Stimulated activated CD8-positive, alpha-beta memory T cell treated with anti-CD3 and anti-CD28 coated beads, Interleukin-4, amount 100 ng/mL, for 1 hour (primary cell): Measurements from ENCODE around the gene HAUS5.
"Not testable (repeated sequence)": the region's sequence is repeated elsewhere in the genome, so short reads cannot be mapped to it uniquely, and the experiment has no call there.

Experiments
- DNase-seq, 2 donors: peaks; one replicate each; pipeline ENCODE4 v3.0.0-alpha.2; 2020; ENCODE audit warnings: low read depth in 2 of 2, low spot score in 1 of 2

Gene HAUS5

GRCh38 chr19:35612559-35613321, at the start of gene HAUS5:
Gene HAUS5, plus strand, starts transcription at chr19:35612735. Its CDS starts 60 bp downstream, at chr19:35612795.
- peak; percentile 90 for DNase-seq

GRCh38 chr19:35562776-35563175, 49.8 kb upstream of the HAUS5 start:
- no peak for DNase-seq

- DNase-seq = no peak
Measured at GRCh38 chr19:35563207-35563829, 49.2 kb upstream of the HAUS5 start, which contains the start of gene ATP4A. Gene ATP4A, minus strand, starts transcription at chr19:35563658. Its CDS starts 29 bp downstream, at chr19:35563629.

GRCh38 chr19:35565016-35565856, 47.3 kb upstream of the HAUS5 start:
- no peak for DNase-seq

GRCh38 chr19:35566738-35567137, 45.8 kb upstream of the HAUS5 start:
- DNase-seq = no peak

GRCh38 chr19:35569281-35569781, 43.2 kb upstream of the HAUS5 start:
- DNase-seq = no peak

- DNase-seq = no peak
Measured at GRCh38 chr19:35571406-35571965, 41.0 kb upstream of the HAUS5 start.

- DNase-seq = no peak
Measured at GRCh38 chr19:35577918-35578317, 34.6 kb upstream of the HAUS5 start.

- DNase-seq = no peak
Measured at GRCh38 chr19:35578707-35579106, 33.8 kb upstream of the HAUS5 start.

- DNase-seq = no peak
Measured at GRCh38 chr19:35582760-35583159, 29.8 kb upstream of the HAUS5 start.

GRCh38 chr19:35585848-35586247, 26.7 kb upstream of the HAUS5 start, which contains the start of gene PMIS2:
Gene PMIS2, plus strand, starts transcription at chr19:35586173. Its CDS starts 87 bp downstream, at chr19:35586260.
- no peak for DNase-seq

- DNase-seq = no peak
Measured at GRCh38 chr19:35587321-35587720, 25.2 kb upstream of the HAUS5 start.

- no peak for DNase-seq
Measured at GRCh38 chr19:35590875-35591274, 21.7 kb upstream of the HAUS5 start.

GRCh38 chr19:35592226-35592625, 20.3 kb upstream of the HAUS5 start:
- DNase-seq = no peak

GRCh38 chr19:35595026-35595425, 17.5 kb upstream of the HAUS5 start:
- DNase-seq = not testable (repeated sequence)

GRCh38 chr19:35595928-35596327, 16.6 kb upstream of the HAUS5 start:
- no peak for DNase-seq

GRCh38 chr19:35596366-35596999, 16.1 kb upstream of the HAUS5 start:
- no peak for DNase-seq

GRCh38 chr19:35601971-35602370, 10.6 kb upstream of the HAUS5 start:
- DNase-seq = no peak

GRCh38 chr19:35604436-35604835, 8.1 kb upstream of the HAUS5 start:
- DNase-seq = not testable (repeated sequence)

- DNase-seq = not testable (repeated sequence)
Measured at GRCh38 chr19:35607170-35607569, 5.4 kb upstream of the HAUS5 start.

- DNase-seq = no peak
Measured at GRCh38 chr19:35607661-35608060, 4.9 kb upstream of the HAUS5 start.
